Skin epidermis (tissue), 12 donors: ENCODE results near the gene FBXO21.

Source experiments
- H3K27ac ChIP-seq, 21 experiments: fragments of 200-600 bp; sonication (generic) in 11 of 21; one replicate each; pipeline ENCODE4 v1.5.0; 2020; ENCODE audit warnings: mild to moderate bottlenecking in 3 of 21, inconsistent platforms in 2 of 21, moderate library complexity in 2 of 21
- H3K4me3 ChIP-seq, 7 experiments: fragments of 200-600 bp; sonication (generic) in 2 of 7; one replicate each; pipeline ENCODE4 v1.5.0; 2020; ENCODE audit warnings: inconsistent platforms in 2 of 7, mild to moderate bottlenecking in 2 of 7, moderate library complexity in 1 of 7

Gene FBXO21

DNA sequence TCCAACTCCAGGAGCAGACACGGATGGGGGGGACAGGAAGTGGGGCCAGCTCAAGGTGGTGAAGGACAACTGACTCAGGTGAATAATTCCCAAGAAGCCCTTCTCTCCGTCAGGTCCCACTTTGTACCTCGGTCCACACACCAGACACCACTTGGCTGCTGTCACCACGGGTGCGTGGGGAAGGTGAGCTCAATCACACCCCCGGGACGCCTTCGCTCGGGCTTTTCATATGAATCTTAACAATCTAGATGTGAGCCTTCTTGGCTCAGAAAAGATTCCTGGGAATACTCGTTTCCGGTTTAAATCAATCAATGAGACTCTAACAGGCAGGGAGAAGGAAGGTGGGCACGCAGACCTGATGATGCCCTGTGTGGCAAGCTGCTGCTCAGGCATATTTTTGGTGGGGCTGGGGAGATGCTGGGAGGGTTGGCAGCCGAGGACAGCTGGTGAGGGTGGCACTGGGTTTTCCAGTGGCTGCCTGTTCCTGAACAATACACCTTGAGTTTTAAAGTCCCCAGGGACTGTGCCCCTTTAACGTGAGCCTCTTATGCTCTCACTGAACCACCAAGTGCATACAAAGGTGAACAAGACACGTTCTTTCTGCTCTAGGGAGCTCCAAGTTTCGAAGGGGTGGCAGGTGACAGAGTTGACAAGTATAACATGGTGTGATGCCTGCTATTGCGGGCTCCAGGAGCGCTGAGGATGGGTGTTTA, 96.2 kb downstream of the FBXO21 start:
- no peak overlapping the region for H3K4me3 ChIP-seq
- no peak overlapping the region for H3K27ac ChIP-seq

GRCh38 chr12:117093431-117093830, 96.8 kb downstream of the FBXO21 start:
- Histone ChIP-seq H3K27ac (no peak overlapping the region), H3K4me3 (no peak overlapping the region)

DNA sequence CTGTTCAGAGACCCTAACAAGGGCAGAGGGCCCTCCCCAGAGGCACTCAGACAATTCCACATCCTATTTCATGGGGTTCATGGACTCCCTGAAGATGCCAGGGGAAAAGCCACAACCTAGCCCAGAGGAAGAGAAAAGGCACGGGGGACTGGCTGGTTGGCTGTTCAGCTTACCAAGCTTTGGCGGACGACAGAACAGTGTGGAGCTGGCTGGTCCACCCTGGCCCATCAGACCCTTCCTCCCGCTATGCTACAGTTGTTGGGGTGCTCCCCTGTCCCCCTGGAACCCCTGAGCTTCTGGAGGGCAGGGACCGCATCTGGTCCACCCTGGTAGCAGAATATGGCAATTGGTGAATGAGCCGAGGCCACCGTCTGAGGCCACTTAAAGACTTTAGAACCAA, 97.4 kb downstream of the FBXO21 start:
- no peak overlapping the region for H3K4me3 ChIP-seq
- no peak overlapping the region for H3K27ac ChIP-seq

DNA sequence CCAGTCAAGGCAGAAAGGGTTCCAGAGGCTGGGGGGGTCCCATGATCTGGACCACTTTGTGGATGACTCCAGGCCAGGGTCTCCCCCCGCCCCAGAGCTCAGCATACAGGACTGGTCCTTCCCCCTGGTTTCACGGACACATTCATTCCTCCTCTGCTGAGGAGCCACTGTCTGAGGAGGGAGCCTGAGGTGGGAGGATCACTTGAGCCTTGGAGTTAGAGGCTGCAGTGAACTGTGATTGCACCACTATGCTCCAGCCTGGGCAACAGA, 97.8 kb downstream of the FBXO21 start:
- Histone ChIP-seq H3K27ac (no peak overlapping the region), H3K4me3 (no peak overlapping the region)
